HG03025 (cell line): Measurements from ENCODE around the gene LRIG1.

ENCODE experiments used
- ATAC-seq: cut with Tn5 transposase; IDR thresholded peaks from one replicate; pipeline ENCODE4 v1.9.1; 2021; ENCODE audit warnings: mild to moderate bottlenecking, moderate library complexity; ENCODE audit not compliant: unreplicated experiment, low FRiP score

Gene LRIG1

DNA sequence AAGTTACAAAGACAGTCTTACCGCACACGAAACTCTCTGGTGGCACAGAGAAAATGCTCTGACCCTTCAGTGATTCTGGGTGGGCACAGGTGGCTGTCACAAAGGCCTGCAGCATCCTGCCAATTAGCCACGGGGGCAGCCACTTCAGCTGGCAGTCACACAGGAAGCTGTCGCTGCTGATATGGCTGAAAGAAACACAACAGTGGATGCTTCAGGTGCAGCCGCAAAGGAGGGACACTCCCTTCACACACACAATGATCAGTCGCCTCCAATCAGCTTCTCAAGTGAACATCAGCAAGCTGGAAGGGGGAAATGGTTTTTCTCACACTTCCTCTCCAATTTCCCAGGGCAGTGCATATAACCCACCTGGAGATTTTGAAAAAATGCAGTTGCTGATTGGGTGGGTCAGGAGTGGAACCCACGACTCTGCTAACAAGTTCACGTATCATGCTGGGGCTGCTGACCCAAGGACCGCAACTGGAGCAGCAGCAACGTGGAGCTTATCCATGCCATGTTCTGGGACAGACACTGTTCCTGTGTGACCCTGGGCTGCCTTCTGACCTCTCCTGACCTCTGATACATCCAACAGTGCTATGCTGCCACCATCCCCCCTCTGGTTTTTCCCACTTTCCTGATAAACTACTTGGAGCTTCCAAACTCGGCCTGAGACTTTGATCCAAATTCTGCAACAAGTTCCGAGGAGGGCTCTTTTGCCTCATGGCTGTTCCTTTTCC lies 106.6 kb downstream of the LRIG1 start:
- ATAC-seq: no peak

GRCh38 chr3:66393333-66394005 lies 107.4 kb downstream of the LRIG1 start:
- ATAC-seq: no peak

- no peak for ATAC-seq
Observed at GRCh38 chr3:66392966-66393332, 107.9 kb downstream of the LRIG1 start.

- ATAC-seq: no peak
Observed at GRCh38 chr3:66392512-66392911, 108.3 kb downstream of the LRIG1 start.

DNA sequence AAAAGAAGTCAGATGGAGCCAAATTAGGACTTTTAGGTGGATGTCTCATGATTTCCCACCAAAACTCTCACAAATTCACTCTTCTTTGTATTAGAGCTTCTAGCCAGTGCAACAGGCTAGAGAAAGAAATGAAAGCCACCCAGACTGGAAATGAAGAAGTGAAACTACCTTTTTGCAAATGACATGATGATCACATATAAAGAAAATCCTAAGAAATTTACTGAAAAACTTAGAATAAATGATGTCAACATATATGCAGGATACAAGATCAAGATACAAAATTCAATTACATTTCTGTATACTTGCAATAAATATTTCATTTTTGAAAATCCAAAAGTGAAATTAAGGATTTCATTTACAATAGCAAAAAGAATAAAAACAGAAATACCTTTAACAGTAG lies 110.8 kb downstream of the LRIG1 start:
- no peak for ATAC-seq

DNA sequence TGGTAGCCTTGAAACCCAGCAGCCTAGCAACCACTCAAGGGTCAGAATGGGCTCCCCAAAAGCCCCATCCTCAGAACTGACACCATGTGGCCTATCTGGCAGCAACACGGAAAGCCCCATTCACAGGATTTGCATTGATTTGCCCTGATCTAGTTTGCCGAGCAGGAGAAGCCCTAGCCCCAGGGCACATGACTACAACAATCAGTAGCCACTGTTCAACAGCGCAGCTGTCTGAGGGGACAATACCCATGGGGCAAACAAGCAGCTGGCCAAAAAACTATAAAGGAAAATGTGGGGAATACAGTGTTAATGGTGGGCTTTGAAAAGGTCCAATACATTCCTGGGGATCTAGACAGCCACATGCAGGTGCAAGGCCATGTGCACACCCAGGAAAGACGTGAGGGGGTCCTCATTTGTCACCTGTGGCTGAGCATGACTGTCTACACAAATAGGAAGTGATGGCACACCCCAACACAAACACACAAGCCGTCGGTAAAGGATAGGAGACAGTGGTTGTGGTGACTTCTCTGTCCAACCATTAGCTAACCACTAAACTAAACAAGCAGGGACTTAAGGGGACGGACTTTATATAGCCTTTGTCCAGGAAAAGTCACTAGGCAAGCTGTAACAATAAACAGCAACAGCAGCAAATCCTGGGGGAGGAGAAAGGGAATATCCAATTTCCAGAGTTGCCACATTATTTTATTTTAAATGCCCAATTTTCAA lies 113.7 kb downstream of the LRIG1 start:
- ATAC-seq: no peak

DNA sequence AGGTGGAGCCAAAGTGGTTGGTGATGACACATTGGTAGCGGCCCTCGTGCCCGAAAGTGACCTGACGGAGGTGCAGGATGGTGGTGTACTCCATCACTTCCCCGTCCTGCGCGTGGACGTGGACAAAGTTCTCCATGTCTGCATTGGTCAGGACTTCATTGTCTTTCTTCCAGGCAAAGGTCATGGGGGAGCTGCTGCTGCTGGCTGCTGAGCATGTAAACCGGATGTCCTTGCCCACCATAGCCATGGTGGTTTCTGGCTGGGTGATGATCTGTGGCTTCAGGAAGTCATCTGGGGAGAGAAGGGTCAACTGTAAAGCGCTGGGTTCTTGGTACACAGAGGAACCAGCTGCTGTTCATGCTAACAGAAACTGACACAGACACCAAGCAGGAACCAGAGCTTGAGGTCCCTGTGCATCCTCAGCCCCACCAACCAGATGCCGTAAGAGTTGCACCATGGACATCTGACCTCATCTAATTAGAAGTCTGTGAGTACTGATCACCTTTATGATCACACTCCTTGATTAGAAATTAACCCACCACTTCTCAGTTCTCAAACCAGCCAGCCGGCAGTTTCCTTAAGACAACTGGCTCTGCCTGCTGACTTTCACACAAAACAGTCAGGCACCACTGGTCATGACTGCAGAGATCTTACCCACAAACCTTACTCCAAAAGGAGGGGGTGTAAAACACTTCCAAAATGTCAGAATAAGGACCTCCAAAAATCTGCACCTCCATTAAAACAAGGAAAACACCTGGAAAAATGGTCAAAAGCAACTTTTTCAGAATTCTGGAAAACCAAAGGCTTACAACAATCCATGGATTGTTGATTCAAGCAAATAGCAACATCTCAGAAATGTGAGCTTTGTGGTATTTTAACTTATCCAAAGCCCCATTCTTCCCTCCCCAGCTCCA lies 114.6 kb downstream of the LRIG1 start:
- ATAC-seq: peak; percentile 82

GRCh38 chr3:66385066-66385465 lies 115.8 kb downstream of the LRIG1 start:
- ATAC-seq: no peak

- ATAC-seq: no peak
Observed at GRCh38 chr3:66383998-66384745, 116.7 kb downstream of the LRIG1 start.

- no peak for ATAC-seq
Observed at GRCh38 chr3:66383023-66383422, 117.8 kb downstream of the LRIG1 start.

- ATAC-seq: no peak
Observed at GRCh38 chr3:66382142-66382541, 118.7 kb downstream of the LRIG1 start.

DNA sequence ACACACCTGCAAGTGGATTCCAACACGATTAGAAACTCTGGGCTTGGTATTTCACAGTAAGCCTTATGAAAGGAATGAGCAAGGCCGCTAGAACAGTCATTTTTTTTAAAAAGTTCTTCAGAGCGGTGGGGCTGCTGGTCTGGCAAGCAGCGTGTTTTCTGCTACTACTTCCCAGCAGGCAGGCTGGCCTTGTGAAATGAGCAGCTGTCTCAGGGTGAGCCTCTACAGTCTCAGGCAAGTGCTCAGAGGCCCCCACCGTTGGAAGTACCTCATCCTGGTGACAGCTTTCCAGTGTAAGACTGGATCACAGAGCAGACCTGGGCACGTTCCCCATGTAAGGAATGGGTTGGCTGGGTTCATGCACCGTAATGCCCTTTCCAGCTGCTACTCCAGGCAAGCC lies 119.2 kb downstream of the LRIG1 start:
- ATAC-seq: no peak

- ATAC-seq: no peak
Observed at GRCh38 chr3:66380200-66380932, 120.5 kb downstream of the LRIG1 start.

DNA sequence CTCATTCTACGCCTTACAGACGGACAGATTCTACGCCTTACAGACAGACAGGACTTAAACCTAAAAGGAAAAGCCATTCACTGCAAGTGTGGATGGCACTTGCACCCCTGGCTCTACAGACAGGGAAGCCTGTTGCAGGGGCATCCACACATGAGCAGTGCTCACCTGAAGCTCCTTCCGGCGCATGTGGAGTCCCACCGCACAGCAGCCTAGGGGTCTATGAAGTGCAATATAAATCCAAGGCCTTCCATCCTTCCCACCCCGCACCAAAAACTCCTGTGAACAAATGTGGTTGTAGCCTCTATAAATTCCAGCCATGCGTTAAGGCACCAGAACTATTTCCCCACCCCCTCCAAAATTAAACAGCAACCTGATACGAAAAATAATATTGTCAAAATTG lies 121.3 kb downstream of the LRIG1 start:
- no peak for ATAC-seq

- ATAC-seq: no peak
Observed at GRCh38 chr3:66378256-66378655, 122.6 kb downstream of the LRIG1 start.

DNA sequence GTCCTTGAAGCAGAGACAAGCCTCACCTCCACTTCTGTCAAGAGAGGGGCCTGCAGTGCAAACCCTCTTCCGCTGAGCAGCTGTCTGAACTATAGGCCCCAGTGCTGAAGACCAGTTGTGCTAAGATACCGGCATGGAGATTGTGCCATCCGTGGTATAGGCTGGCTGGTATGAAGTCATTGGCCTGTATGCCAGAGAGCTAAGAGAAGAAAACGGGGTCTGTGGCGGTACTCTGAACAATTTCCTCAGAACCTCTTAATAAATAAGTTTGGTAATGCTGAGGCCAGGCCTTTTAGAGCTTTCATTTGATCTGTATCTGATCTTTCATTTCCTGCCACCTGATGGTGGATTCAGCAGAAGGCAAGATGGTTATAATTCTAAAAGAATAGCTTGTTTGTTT lies 123.0 kb downstream of the LRIG1 start:
- no peak for ATAC-seq

DNA sequence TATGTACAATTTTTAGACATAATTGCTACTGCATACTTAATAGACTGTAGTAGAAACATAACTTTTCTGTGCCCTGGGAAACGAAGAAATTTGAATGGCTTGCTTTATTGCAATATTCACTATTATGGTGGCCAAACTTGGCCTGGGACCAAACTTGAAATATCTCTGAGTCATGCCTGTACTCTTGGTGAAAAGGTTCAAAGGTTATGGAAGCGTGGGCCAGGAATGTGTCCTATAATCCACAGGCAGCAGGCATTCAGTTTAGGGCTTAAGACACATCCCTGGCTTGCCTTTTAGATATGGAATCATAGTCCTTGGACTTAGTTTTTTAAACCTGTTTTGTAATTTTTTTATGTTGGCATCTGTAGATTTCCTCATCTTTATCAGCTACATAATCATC lies 124.3 kb downstream of the LRIG1 start:
- no peak for ATAC-seq

DNA sequence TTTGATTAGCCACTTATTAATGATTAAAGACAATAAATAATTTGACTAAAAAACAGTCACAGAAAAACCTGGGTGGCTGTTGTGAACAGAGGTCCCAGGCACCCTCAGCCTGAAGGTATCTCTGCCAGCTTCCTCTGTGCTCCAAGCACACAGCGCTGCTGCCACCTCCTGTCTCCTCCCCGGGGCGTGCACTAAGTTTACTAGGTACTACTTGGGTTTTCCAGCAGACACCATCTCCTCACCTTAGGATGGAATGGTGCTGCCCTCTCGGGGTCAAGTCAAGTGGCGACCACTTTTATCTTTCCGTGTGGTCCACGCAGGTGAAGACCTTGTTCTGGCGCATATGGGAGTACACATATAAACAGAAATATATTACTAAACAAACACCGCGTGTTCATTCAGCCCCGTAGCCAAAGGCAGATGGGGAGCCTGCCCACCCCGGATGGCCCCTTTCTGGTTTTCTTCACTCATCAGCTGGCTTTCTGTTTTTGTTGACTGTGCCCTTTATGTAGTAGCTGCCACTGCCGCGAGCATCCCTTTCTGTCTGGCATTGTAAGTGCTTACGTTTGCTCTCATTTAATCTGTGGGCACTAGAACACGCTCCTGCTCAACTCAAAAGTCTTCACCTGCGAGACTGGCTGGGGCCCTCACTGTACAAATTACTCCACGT lies 128.0 kb downstream of the LRIG1 start:
- no peak for ATAC-seq

GRCh38 chr3:66371432-66371831 lies 129.4 kb downstream of the LRIG1 start:
- no peak for ATAC-seq
